HG03460 (cell line): ENCODE measurements around the gene SECISBP2L.
"Not testable (repeated sequence)": the region's sequence is repeated elsewhere in the genome, so short reads cannot be mapped to it uniquely, and the experiment has no call there.

Experiments
- ATAC-seq: cut with Tn5 transposase; IDR thresholded peaks from one replicate; pipeline ENCODE4 v1.9.1; 2021; ENCODE audit not compliant: unreplicated experiment

The SECISBP2L gene

DNA sequence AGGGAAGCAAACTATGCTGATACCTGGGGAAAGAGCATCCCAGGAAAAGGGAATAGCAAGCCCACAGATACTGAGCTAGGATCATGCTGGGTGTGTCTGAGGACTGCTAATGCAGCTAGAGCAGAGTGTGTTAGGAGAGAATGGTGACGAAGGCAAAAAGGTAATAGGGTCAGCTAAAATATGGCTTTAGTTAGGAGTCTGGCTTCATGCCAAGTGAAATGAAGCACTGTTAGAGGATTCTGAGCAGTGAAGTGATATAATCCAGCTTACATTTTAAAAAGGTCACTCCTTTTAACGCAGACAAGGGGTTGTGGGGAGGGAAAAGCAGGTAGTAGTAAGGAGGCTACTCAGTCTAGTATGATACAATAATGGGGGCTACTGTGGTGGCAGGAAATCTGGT is 30.4 kb downstream of the SECISBP2L start:
- no peak for ATAC-seq

GRCh38 chr15:48999314-48999713 is 46.9 kb downstream of the SECISBP2L start:
- no peak for ATAC-seq

DNA sequence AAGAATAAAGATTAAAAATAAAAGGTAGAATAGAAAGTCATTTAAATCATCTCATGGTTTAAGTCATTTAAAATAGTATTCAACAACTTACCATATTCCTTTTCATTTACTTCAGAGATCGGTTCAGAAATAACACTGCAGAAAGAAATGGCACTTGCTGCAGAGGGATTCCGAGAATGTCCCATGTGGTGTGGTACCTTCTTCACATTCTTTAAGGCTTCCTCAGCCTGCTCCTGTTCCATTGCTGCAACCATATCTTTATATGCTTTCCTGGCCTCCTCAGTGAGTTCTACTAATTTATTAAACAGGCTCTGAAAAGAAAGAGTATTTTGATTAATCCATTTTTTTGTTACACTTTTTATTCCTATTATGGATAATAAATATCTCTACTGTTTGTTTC is 50.0 kb downstream of the SECISBP2L start:
- no peak for ATAC-seq

DNA sequence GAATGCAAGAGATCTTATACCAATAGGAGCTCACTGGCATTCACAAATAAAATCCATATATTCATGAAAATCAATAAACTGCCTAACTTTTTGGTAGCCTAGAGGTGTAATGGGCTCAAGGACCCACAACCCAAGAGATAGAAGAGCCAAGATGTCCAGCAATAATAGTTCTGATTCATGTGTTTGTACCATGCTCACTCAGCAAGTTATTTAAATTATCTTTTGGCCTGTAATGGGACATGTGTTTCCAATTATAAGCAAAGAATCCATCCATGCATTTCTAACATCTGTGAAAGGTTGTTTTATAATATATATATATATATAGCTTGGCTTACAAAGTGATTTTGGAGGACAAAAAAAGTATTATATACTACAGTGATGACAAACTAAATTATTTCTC is 52.9 kb downstream of the SECISBP2L start:
- no peak for ATAC-seq

DNA sequence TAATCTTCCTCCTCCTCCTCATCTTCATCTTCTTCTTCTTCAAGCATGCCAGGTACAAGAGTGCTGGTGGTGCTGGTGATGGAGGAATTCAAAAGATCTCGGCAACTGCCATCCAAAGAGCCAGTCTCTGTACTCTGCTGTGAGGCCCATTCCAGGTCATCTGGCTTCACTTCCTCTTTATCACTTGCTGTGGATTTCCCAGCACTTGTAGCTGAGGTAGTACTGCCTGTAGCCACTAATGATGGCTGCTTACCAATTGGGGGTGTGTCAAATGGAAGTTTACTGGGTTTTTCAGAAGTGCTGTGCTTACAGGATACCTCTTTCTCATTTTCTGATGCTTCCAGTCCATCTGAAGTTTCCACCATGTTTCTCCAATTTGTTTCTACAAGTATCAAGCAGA is 53.7 kb downstream of the SECISBP2L start:
- peak; percentile 73 for ATAC-seq

GRCh38 chr15:48992096-48992495 is 54.1 kb downstream of the SECISBP2L start:
- no peak for ATAC-seq

- ATAC-seq = no peak
These were observed 57.1 kb downstream of the SECISBP2L start for GRCh38 chr15:48989170-48989569.

- no peak for ATAC-seq
These were observed 59.1 kb downstream of the SECISBP2L start for GRCh38 chr15:48987142-48987541.

GRCh38 chr15:48986240-48986639 is 60.0 kb downstream of the SECISBP2L start:
- ATAC-seq = no peak

DNA sequence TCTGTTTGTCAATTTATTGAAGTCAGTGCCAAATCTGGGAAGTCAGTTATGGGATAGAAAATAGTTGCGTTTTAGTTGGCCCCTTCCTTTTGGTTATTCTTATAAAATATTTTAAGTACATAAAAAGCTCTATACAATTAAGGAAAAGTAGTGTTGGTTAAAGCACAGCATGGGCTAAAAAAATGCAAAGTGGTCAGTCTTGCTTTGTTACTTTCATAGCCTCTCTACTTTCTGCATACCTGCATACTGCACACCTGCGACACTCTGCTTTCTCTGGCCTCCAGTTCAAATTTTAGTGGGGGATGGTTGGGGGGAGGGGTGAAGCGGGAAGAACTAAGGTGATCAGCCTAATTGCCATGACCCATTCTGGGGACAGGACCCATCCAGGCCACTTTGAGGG is 60.7 kb downstream of the SECISBP2L start:
- ATAC-seq = no peak

- no peak for ATAC-seq
These were observed 61.4 kb downstream of the SECISBP2L start for GRCh38 chr15:48984811-48985352.

GRCh38 chr15:48984021-48984710 is 62.1 kb downstream of the SECISBP2L start:
- ATAC-seq = no peak

GRCh38 chr15:48983300-48983699 is 62.9 kb downstream of the SECISBP2L start:
- ATAC-seq = no peak

DNA sequence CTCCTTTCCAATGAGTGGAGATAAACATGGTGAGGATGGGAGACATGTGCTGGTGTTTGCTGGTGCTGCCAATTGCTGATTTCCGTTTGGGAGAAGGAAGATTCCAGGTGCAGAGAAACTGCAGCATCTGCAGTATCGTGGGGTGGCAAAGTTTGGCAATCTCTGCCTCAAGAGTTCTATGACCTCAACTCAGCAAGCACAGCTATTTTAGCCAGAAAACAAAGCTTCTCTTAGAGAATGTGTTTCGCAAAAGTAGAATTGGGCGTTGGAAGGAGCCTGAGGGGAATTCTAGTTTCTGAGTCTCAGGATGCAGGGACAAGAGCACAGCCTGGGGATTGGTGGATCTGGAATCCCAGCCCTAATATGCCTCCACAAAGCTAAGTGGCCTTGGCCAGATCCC is 64.3 kb downstream of the SECISBP2L start:
- no peak for ATAC-seq

GRCh38 chr15:48978638-48979037 is 67.6 kb downstream of the SECISBP2L start:
- no peak for ATAC-seq

DNA sequence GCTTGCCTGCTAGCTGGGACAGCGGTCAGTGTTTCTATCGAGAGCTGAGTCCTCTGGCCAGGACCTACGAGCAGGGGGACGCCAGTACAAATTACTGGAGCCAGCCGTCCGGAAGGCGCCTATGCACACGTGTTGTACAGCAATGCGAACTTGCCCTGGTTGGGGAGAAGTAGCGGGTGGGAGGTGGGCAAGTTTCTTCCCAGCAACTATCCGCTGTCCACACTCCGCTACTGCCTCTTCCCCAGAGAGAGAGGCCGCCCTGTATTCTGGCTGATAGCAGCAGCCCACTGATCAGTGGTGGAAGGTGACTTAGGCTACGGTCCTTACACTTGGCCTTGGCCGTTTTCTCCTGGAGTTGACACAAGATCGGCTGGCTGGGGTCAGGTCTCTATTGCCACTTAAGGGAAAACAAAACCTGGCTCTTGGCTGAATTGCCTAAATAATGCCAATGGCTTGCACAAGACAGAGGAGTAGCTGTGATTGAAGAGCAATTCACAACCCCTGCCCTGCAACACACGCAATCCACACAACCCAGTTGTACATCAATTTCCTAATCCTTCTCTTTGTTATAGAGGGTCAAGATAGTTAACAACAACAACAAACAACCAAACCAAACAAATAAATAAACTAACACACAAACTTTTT is 69.7 kb downstream of the SECISBP2L start:
- ATAC-seq = no peak

DNA sequence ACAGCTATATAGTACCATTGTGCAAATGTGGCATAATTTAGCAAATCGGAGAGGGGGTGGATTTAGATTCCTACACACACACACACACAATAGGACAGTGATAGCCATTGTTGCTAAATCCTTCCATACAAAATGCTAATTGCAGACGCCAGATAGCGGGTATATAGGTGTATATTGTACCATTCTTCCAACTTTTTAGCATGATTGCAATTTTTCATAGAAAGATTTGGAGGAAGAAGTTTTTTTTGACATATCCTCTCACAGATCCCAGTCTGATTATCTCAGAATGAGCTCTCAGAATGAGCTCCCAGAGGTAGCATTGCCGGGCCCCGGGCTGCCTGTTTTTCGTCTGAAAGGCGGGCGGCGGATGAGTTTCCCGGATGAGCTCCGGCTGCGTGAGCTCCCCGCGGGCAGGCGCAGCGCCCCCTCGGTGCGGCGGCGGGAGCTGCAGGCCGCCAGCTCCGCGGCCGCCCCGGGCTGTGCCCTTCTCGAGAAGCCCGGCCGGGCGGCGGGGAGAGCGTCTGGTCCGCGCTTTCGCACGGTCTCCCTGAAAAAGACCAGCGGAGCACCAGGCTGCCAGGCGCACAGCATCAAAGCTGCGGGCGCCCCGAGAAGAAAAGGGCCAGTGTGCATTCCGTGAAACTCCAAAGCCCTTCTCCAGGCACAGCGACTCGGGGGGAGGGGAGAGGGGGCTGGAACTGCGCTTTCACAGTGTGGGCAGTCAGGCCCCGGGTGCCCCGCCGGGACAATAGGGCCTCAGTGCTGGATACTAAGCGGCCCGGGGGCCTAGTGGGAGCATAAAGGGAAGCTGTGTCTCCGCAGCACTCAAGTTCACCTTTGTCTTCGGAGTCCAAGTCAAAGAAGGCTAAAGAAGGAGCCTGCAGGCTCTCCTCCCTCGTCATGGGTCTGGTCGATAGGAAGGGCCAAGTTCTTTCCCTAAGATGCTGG is 70.5 kb downstream of the SECISBP2L start:
- peak; percentile 95 for ATAC-seq

DNA sequence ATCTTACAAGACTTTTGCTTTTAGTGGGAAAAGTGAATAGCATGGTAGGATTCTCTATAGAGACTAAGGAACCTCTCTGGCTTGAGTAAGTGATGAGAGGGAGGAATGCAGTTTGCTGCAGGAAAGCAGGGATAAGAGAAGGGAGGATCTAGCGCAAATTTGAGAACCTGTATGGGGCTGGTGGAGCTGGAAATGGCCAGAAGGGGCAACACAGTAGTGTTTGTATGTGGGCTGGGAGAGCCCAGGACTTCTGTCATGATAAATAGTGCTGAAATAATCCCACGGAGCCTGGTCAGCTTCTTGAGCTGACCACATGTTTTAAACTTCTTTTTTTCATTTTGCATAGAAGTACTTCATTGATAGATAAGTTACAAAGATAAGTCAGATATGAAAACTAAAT is 71.4 kb downstream of the SECISBP2L start:
- no peak for ATAC-seq

DNA sequence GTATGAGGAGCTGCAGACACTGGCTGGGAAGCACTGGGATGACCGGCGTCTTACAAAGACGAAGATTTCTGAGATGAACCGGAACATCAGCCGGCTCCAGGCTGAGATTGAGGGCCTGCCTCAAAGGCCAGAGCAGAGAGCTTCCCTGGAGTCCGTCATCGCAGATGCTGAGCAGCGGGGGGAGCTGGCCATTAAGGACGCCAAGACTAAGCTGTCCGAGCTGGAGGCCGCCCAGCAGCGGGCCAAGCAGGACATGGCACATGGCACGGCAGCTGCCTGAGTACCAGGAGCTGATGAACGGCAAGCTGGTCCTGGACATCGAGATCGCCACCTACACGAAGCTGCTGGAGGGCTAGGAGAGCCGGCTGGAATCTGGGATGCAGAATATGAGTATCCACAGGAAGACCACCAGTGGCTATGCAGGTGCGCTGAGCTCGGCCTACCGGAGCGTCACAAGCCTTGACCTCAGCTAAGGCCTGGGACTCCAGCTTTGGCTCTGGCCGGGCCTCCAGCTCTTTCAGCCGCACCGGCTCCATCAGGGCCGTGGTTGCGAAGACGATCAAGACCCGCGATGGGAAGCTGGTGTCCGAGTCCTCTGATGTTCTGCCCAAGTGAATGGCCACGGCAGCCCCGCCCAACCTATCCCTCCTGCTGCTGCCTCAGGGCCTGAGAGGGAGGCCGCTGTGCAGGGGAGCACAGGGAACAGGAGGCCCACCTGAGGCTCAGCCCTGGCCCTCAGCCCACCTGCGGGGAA is 73.3 kb downstream of the SECISBP2L start:
- no peak for ATAC-seq

DNA sequence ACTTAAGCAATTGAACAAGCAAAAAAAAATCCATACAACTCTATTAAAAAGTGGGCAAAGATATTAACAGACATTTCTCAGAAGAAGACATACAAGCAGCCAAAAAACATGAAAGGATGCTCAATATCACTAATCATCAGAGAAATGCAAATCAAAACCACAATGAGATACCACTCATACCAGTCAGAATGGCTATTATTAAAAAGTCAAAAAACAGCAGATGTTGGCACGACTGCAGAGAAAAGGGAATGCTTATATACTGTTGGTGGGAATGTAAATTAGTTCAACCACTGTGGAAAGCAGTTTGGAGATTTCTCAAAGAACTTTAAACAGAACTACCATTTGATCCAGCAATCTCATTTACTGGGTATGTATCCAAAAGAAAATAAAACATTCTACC is 75.3 kb downstream of the SECISBP2L start:
- not testable (repeated sequence) for ATAC-seq

DNA sequence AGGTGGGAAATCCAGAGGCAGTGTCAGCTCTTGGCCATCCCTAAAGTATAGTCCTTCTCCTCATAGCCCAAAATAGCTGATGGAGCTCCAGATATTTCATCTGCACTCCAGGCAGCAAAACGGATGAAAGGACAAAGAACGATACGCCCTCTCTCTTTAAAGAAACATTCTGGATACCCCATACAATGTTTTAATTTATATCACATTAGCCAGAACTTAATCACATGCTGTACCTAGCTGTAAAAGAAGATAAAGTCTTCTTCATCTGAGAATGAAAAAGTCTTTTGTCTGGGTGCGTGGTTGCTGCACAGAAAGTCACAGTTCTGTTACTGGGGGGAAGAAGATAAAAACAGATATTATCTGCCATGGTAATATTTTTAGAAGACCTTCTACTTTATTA is 78.2 kb downstream of the SECISBP2L start:
- no peak for ATAC-seq
